Dermis blood vessel endothelial cell (primary cell): ENCODE measurements around the gene UBE2U. TPM values are rescaled to one million over a fixed set of nuclear protein-coding genes. Genes with fewer than 3 reads are reported as not detected.

Source experiments
- DNase-seq: peaks from one replicate; pipeline ENCODE4 v3.0.0; 2010
- total RNA-seq: library from RNA; depleted of rRNA; stranded (reverse); fragments of >200 nt; gene quantifications from 2 replicates; pipeline ENCODE4 v1.2.3, GENCODE V29; 2014

Gene UBE2U
- total RNA-seq: not detected in 2 replicates

DNA sequence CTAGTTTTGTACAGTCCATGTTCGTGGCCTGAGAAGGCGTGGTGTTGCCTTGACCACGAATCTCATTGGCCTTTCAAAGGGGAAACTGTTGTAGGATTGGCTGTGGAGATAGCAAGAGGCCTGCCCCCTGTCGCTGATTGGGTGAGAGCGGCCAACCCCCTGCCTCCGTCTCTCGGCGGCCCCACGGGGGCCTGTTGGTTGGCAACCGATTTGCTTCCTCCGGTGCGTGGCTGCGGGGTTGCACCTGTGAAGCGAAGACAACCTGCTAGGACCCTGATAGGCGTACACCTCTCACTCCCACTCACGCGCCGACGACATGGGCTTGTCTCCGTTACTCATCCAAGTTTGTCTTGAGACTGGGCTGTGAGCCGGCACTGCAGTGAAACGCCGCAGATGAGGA is at the start of gene UBE2U:
Gene UBE2U (plus strand): TSS at position 204 of the 400 bp plus-strand sequence. CDS start 428 bp downstream, outside the sequence.
- DNase-seq: no peak

GRCh38 chr1:64155278-64155677 is 48.1 kb upstream of the UBE2U start:
- peak; percentile 4 for DNase-seq

- no peak for DNase-seq
Measured at GRCh38 chr1:64161357-64161941, 42.0 kb upstream of the UBE2U start.

DNA sequence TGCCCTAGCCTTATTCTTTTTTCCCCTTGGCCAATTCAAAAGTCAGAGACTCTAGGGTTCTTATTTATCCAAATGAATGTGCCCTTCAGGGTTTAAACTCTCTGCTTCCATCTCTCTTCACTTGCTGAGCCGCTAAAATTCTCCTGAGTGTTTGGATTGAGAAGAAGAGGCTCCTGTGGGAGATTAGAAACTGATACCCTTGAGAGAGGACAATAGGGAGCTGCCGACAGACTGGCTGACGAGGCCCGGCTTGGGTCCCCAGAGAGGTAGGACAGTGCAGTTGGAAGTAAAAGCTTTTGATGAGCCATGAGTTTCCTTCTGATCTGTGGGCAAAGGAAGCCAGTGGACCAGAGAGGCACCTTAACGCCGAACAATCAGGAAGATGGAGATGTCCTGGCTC is 41.3 kb upstream of the UBE2U start:
- DNase-seq: no peak

DNA sequence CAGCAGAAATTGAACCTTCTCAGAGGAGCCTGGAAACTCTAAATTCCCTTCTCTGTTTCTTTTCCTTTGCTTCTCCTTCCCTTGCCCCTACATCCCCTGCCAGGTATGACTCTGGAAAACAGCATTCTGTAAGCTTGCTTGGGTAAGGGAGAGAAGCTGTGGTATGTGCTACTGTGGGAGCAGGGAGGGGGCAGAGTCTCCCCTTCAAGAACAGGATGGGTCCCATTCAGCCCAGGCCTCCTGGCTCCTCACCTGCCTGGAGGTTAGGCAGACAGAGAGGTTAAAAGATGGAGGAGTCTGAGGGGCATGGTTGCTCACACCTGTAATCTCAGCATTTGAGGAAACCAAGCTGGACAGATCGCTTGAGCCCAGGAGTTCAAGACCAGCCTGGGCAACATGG is 40.6 kb upstream of the UBE2U start:
- no peak for DNase-seq

- DNase-seq: no peak
Measured at GRCh38 chr1:64163431-64163830, 40.0 kb upstream of the UBE2U start.

GRCh38 chr1:64163970-64164369 is 39.5 kb upstream of the UBE2U start:
- DNase-seq: peak; percentile 36

- no peak for DNase-seq
Measured at GRCh38 chr1:64166629-64167028, 36.8 kb upstream of the UBE2U start.

GRCh38 chr1:64167176-64167575 is 36.2 kb upstream of the UBE2U start:
- no peak for DNase-seq

DNA sequence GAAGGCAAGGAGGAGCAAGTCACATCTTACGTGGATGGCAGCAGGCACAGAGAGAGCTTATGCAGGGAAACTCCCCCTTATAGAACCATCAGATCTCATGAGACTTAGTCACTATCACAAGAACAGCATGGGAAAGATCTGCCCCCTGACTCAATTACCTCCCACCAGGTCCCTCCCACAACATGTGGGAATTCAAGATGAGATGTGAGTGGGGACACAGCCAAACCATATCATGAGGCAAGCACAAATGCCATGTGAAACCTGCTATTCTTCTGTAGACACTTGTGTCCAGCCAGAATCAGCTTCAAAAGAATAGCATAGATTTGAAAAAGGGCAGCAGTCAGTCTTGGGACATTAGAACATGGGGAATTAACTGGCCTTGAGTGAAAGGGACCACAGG is 32.2 kb upstream of the UBE2U start:
- no peak for DNase-seq

- peak; percentile 32 for DNase-seq
Measured at GRCh38 chr1:64171797-64172281, 31.6 kb upstream of the UBE2U start.

GRCh38 chr1:64172458-64172983 is 30.9 kb upstream of the UBE2U start:
- no peak for DNase-seq

DNA sequence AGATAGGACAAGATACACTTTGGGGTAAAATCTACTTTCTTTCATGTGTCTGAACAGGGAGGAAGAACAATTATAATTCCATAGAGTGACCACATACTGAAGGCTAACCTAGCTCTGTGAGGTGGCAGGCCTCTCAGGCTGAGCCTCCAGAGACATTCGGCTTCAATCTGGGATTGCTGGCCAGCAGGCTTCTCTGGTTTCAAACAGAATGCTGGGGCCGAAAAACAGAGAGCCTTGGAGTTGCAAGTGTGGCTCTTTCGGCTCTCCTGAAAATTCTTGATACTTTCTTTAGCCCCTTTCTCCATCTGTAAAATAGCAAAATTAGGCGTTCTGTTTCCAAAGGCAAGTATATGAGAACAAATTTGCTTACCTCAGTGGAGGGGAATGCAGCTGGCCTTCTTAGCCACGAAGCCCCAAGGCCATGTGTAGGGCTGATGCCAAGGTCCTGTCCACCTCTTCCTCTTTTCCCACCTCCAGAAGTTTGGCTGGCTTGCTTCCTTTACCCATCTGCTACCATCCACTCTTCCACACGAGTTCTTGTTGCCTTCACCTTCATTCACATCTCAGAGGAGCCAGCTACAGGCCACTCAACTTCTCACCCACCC is 30.0 kb upstream of the UBE2U start:
- no peak for DNase-seq

DNA sequence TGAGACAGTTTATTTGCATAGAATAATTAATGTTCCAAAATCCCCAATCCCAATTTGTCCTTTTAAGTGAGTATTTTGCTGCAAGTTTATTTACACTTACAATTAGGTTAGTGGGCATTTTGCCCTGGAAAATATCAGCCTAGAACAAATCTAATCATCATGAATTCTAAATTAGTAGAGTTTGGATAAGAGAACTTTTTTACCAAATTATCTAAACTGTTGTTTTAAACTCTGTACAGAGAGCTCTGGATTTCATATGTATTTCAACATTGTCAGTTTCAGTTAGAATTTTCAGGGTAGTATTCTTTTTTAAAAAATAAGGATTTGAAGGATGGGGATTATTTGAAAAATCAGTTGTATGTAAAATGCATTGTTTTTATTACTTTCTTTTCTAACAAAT is 27.8 kb upstream of the UBE2U start:
- no peak for DNase-seq

- no peak for DNase-seq
Measured at GRCh38 chr1:64176659-64177058, 26.8 kb upstream of the UBE2U start.

DNA sequence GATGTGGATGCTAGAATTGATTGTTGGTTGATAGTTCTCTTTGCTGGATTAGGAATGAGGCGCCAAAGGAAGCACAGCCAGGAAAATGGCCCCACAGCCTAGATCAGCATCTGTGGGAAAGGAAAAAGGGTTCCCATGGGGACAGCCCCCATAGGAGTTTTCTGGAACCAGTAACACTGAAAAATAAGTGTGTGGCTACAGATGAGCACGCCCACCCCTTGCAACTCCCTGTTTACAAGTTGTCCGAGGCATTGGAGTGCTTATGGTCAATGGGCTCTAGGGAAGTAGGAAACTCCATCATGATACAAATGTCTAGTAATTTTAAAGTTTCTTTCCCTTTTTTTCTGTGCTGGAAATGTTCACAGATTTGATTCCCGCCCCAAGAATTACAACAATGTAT is 23.8 kb upstream of the UBE2U start:
- DNase-seq: no peak

DNA sequence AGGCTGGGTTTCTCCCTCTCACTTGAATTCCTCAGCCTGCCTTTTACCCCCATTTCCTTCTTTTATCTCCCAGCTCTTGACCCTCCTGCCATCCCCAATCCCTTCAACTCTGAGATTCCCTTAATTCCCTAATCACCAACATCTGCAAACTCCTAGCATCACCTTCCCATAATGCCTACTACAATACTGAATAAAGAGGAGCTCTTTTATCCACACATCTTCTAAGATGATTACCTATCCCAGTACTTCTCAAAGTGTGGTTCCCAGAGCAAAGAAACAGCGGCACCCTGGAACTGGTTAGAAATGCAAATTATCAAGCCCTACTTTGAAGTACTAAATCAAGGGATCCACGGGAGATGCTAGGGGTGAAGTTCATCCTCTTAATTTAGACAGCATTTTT is 21.2 kb upstream of the UBE2U start:
- no peak for DNase-seq

DNA sequence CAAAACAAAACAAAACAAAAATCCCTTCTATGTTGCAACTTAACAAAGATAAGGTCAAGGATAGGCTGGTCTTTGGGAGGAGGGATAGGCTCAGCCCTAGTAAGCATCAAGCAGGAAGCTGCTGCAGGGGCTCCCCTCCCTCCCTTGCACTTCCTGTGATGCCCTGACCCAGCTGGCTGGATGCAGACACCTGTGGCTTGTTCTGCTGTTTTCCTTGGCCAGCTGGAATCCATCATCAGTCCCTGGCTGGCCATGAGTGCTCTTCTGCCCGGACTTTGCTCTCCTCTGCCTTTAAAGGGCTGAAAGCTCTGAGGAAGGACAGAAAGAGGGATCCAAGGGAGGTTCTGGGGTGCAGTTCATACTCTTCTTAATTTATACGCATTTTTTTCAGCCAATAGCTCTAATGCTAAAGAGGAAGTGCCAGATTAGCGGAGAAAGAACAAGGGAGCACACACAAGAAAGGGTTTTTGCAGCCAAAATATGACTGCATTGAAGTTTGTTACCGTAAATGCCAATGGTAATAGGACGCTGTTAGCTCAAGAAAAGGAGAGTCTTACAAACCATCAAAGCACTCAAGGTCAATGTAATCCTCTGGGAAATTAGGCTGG is 19.9 kb upstream of the UBE2U start:
- DNase-seq: no peak

DNA sequence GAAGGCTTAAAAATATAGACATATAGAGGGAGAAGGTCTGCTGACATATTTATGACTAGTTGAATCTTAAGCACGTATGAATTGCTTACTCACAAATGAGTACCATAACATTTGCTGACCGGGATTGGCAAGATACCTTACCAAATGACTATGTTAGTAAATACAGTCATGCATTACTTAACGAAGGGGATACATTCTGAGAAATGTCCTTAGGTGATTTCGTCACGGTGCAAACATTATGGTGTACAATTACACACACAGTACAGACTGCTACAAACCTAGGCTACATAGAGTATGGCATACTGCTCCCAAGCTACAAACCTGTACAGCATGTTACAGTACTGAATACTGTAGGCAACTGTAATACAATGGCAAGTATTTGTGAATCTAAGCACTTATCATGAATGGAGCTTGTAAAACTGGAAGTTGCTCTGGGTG is 19.4 kb upstream of the UBE2U start:
- no peak for DNase-seq

DNA sequence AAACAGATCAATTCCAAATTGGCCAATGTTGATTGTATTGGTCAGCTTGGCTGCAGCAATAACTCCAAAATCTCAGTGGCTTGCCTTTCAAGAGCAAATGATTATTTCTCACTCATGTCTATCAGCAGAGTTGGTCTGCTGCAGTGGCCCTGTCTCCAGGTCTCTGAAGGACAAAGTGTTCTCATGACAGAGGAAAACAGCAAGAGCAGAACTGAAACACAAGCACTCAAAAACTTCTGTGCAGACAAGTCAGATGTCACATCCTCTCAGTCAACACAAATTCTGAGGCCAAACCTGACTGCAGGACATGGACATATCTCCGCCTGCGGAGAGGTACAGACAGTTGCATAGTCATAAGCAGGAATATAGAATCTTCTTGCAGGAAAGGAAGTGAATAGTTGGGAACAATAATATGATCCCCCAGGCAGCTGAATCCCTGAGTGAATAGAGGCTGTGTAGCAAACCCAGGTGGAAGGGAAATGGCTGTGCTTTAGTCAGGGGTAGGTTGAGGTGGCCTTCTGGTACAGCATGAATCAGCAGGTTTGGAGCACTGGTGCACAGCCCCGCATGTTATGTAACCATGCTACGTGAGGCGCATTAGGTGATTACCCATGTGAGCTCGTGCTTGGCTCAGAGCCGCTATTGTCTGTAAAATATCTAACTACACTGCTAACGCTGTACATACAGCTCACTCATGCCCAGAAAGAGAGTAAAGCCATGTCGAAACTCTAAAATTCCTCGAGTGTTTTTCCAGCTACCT is 17.1 kb upstream of the UBE2U start:
- DNase-seq: no peak

GRCh38 chr1:64186898-64187280 is 16.5 kb upstream of the UBE2U start:
- DNase-seq: no peak

- no peak for DNase-seq
Measured at GRCh38 chr1:64187646-64188045, 15.8 kb upstream of the UBE2U start.

DNA sequence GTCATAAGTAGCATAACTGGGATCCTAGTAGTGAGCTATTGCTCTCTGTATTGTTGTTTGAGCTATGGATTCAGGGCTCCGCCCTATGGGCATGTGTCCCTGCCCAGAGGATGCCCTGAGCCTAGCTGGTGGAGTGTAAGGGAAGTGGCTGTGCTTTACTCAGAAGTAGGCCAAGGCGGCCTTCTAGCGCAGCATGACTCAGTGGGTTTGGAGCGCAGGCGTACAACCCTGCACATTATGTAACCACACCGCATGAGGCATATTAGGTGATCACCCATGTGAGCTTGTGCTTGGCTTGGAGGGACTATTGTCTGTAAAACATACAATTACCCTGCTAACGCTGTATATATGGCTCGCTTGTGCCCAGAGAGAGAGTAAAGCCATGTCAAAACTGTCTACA is 11.1 kb upstream of the UBE2U start:
- no peak for DNase-seq
